Right cardiac atrium (tissue), 5 donors: ENCODE measurements around the gene WASHC2A. TPM values are rescaled to one million over a fixed set of nuclear protein-coding genes. Genes with fewer than 3 reads are reported as not detected.
"Not testable (repeated sequence)": the region's sequence is repeated elsewhere in the genome, so short reads cannot be mapped to it uniquely, and the experiment has no call there.

Experiments used
- ATAC-seq, 2 donors: fragments of 200-7000 bp; cut with Tn5 transposase; one replicate each; pipeline versions ENCODE4 v1.8.0 to v1.9.1; 2020; ENCODE audit warnings: moderate library complexity in 2 of 2, mild to moderate bottlenecking in 1 of 2
- DNase-seq, 3 donors: peaks; one replicate each; pipeline ENCODE4 v3.0.0-alpha.2; 2020
- H3K27ac ChIP-seq: one replicate; pipeline ENCODE4 v1.5.1; 2013; ENCODE audit warnings: mild to moderate bottlenecking, low read length, control low read depth, moderate library complexity
- H3K27me3 ChIP-seq: one replicate; pipeline ENCODE4 v1.6.1; 2013; ENCODE audit not compliant: control insufficient read depth, insufficient read depth
- H3K4me1 ChIP-seq: one replicate; pipeline ENCODE4 v1.6.1; 2013; ENCODE audit warnings: low read length; ENCODE audit not compliant: control insufficient read depth, insufficient read depth
- H3K4me3 ChIP-seq: one replicate; pipeline ENCODE4 v1.5.1; 2013; ENCODE audit warnings: low read length, control low read depth
- H3K9me3 ChIP-seq: one replicate; pipeline ENCODE4 v1.6.1; 2013; ENCODE audit warnings: low read length; ENCODE audit not compliant: control insufficient read depth
- WGBS: extraction: QIAGEN DNeasy Blood & Tissue Kit; methylation state at CpG from one replicate; pipeline ENCODE4 v1.1.7; 2013; 5-methylcytosine and 5-hydroxymethylcytosine counted together
- intact Hi-C, 4 donors: fragments of 100-400 bp; cut with DNase I; formaldehyde crosslinking; loops; one replicate each; pipeline versions ENCODE4 v1.11.0 to v1.14.0; 2022 to 2023
- polyA plus RNA-seq: library from polyadenylated mRNA; stranded (reverse); fragments of 200-250 nt; gene quantifications from one replicate; pipeline ENCODE4 v1.2.3, GENCODE V29; 2013
- total RNA-seq, 4 donors: library from RNA; stranded (reverse); fragmentation: NEBNext Ultra II Directional; extraction: Animal tissue kit (Norgen Biotek cat#: 25700); gene quantifications; one replicate each; pipeline ENCODE4 v1.2.1, GENCODE V29; 2021
- donor health status: healthy with polysubstance abuse.
- donor health status: DM: no; HTN: yes; CAD: no.
- donor health status: DM: no; HTN: no; CAD: no.
- donor health status: DM: no; HTN: yes; CAD: no; lungs with severe emphysema.
- donor health status: DM: yes; HTN: yes; CAD: no.

WASHC2A gene
- total and polyA plus RNA-seq, 5 donors, result 32.8 to 242 (median 102) TPM

DNA sequence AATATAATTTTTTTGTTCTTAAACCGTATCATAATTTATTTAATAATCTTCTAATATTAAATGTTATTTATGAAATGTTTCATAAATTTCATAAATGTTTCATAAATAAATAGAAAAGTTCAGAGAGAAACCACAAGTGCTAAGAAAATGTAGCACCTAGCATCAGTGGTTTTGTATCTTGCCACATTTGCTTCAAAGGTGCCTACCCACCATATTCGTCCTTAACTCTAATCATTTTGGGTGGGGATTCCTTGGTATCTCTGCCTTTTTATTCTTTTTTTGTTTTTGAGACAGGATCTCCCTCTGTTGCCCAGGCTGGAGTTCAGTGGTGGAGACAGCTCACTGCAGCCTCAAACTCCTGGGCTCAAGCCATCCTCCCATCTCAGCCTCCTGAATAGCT lies 7.4 kb downstream of the WASHC2A start:
- H3K27ac ChIP-seq, DNase-seq, intact Hi-C loops, H3K4me3 ChIP-seq, H3K27me3 ChIP-seq, H3K9me3 ChIP-seq, ATAC-seq, H3K4me1 ChIP-seq: not testable (repeated sequence)
- WGBS, result 97% methylated on average over 1 of the region's 2 CpGs

DNA sequence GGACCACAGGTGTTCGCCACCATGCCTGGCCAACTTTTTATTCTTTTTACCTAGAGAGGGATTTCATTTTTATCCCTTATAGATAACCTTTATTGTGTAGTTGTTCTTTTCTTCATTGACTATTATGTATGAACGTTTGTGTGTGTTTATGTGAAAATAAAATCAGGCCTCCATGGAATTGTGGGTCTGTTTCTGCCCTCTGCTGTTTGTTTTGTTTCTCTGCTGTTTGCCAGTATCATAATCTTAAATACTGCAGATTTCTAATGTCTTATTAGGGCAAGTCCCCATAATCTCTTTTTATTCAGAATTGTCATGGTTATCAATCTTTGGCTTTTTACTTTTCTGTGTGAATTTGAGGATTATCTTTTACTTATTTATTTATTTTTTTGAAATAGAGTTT lies 7.8 kb downstream of the WASHC2A start:
- H3K27ac ChIP-seq, H3K27me3 ChIP-seq, DNase-seq, intact Hi-C loops, H3K4me3 ChIP-seq, H3K4me1 ChIP-seq, ATAC-seq, H3K9me3 ChIP-seq: not testable (repeated sequence)
- 56% methylated on average over 2 of the region's 2 CpGs for WGBS

DNA sequence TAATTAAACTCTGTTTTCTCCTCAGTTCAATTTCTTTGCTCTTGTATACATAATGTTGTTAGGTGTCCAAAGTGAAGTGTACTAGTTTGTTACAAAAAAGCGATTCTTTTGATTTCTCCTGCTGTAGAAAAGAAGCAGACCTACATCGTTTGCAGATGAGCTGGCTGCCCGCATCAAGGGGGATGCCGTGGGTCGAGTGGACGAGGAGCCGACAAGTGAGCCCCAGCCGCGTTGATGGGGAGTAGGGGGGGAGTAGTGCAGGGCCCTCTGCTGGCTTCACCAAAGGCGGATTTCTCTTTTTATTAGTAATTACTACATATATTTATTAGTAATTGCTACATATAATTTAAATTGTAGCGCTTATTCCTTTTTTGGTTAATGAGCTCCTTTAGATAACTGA lies 23.6 kb downstream of the WASHC2A start:
- H3K4me3 ChIP-seq, DNase-seq, H3K4me1 ChIP-seq, H3K27ac ChIP-seq, intact Hi-C loops, ATAC-seq, H3K9me3 ChIP-seq, H3K27me3 ChIP-seq: not testable (repeated sequence)
- WGBS, result 88% methylated on average over 8 of the region's 11 CpGs

DNA sequence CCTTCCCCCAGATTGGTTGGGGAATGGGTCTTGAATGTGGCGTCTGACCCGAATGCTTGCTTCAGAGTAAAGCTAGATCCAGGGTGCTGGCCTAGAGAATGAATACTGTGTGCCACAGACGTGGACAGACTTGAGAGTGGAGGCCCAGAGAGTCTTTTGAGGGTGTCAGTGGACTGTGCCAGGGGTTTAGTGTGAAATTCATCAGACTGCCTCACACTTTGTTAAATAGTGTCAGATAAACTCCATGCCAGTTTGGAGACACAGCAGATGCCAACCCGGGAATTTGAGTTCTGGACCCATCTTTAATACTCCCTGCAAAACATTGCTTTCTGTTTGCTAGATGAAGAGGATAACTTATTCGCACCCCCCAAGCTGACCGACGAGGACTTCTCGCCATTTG lies 25.2 kb downstream of the WASHC2A start:
- intact Hi-C loops, H3K4me3 ChIP-seq, H3K27me3 ChIP-seq, DNase-seq, H3K9me3 ChIP-seq, H3K27ac ChIP-seq, H3K4me1 ChIP-seq: not testable (repeated sequence)
- WGBS, result no CpG with 5 or more reads among the region's 8 CpGs
- ATAC-seq, result peak; percentile 69 to 71

DNA sequence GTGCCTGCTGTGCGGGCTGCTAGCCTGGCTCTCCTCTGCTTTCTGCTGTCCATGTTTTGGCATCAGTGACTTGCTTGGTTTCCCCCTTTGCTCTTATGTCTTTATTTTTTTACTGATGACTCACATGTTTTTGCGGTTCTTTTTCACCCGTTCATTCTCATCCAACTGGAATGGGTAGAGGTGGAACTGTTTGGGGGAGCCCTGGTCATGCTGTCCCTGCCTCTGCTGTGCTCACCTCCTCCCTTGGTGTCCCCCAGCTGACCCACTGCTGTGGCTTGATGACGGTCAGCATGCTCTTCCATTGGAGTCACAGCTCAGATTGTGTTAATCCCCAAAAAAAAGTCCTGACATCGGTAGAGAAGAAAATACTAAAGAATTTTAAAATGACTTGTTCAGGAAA lies 26.9 kb downstream of the WASHC2A start:
- DNase-seq, H3K4me3 ChIP-seq, H3K9me3 ChIP-seq, H3K4me1 ChIP-seq, intact Hi-C loops, H3K27ac ChIP-seq, H3K27me3 ChIP-seq, ATAC-seq: not testable (repeated sequence)
- 83% methylated on average over 5 of the region's 5 CpGs for WGBS

DNA sequence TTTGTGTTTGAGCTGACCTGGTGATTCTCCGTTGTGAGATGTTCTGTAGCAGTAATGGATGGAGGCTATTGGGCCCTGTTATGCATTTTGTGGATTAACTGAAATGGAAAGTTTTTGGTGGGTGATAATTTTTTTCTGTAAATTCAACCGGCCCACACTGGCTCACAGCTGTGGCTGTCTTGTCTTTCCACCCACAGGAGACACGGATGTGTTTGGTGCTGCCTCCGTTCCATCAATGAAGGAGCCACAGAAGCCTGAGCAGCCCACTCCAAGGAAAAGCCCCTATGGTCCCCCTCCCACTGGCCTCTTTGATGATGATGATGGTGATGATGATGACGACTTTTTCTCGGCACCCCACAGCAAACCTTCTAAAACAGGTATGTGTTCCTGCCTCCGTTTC lies 27.6 kb downstream of the WASHC2A start:
- H3K27ac ChIP-seq, H3K4me3 ChIP-seq: not testable (repeated sequence)
- WGBS, result 77% methylated on average over 7 of the region's 7 CpGs

DNA sequence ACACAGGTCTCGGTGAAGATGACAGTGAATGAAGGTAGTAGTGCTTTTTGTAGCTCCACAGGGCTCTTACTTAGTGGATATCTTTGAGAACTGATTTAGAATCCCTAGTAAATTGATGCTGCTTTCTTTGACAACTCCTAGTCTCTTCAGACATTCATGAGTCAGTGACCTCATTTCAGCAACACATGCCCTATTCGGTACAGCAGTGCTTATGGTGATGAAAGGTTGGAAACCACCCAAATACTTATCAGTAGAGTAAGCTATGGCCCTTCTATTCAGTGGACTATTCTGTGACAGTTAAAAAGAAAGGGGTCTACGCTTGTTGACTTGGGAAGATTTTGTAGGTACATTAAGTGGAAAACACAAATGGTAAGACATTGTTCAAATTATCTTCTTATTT lies 29.0 kb downstream of the WASHC2A start:
- DNase-seq, H3K9me3 ChIP-seq, H3K27me3 ChIP-seq, H3K27ac ChIP-seq, H3K4me1 ChIP-seq, H3K4me3 ChIP-seq, intact Hi-C loops: not testable (repeated sequence)
- peak; percentile 66 to 74 for ATAC-seq
- WGBS, result 68% methylated on average over 1 of the region's 3 CpGs

More for the DNA sequence above, 27.6 kb downstream of the WASHC2A start:
- H3K27me3 ChIP-seq, DNase-seq, H3K9me3 ChIP-seq, H3K4me1 ChIP-seq, ATAC-seq, intact Hi-C loops: not testable (repeated sequence)

DNA sequence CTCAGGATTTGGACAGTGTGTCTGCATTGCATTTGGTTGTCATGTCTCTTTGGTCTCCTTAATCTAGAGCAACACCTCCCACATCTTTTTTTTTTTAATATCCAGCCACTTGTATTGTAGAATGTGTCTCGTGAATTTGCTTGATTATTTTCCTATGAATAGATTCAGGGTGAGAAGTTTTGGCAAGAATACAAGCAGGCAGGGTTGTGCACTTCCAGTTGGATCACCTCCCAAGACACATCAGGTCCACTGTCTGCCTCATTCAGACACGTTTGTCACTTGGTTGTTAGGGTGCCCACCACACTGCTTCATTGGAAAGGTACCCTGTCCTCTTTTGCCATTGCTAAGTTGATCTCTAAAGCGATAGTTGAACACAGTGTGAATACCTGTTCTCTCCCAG lies 30.9 kb downstream of the WASHC2A start:
- ATAC-seq, result peak; percentile 53 to 58
- DNase-seq, H3K4me1 ChIP-seq, H3K9me3 ChIP-seq, H3K27ac ChIP-seq, H3K27me3 ChIP-seq, H3K4me3 ChIP-seq, intact Hi-C loops: not testable (repeated sequence)
- WGBS, result 58% methylated on average over 2 of the region's 3 CpGs

DNA sequence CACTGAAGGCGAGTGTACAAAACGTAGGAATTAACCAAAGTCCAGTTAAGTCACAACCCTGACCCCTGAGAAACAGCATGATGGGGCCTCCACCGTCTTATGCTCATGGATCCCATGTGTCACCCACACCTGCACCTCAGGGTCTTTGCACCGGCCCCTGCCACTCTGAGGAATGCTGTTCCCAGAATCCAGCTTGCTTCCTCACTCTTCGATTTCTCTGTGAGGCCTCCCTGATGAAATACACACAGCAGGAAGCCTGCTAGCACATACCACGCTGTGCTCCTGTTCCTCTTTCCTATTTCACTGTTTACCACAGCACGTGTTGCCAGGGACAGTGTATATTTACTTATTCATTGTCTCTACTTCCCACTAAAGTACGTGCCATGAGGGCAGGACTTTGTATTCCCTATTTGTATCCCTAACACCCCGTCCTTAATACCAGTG lies 33.4 kb downstream of the WASHC2A start:
- DNase-seq, H3K27me3 ChIP-seq, H3K9me3 ChIP-seq, H3K4me1 ChIP-seq, intact Hi-C loops, H3K27ac ChIP-seq, H3K4me3 ChIP-seq: not testable (repeated sequence)
- WGBS, result 79% methylated on average over 9 of the region's 9 CpGs
- peak; percentile 31 to 56 for ATAC-seq

DNA sequence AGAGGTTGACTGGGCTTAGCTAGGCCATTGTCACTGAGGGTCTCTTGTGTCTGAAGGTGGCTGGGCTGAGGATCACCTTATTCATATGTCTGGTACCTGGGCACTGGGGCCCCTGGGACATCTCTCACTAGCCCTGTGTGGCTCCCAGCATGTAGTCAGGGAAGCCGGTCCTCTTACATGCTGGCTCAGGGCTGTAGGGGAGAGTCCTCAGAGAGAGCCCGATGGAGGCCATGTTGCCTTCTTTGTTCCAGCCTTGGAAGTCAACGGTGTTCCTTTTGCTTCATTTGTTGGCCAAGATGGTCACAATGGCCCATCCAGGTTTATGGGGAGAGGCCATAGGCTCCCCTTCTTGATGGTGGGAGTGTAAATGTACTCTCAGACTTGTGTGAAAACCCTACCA lies 34.0 kb downstream of the WASHC2A start:
- H3K4me3 ChIP-seq, H3K27me3 ChIP-seq, intact Hi-C loops, DNase-seq, H3K4me1 ChIP-seq, H3K9me3 ChIP-seq, H3K27ac ChIP-seq: not testable (repeated sequence)
- peak in 1 of 2 donors; percentile 34 for ATAC-seq
- 98% methylated on average over 3 of the region's 3 CpGs for WGBS

DNA sequence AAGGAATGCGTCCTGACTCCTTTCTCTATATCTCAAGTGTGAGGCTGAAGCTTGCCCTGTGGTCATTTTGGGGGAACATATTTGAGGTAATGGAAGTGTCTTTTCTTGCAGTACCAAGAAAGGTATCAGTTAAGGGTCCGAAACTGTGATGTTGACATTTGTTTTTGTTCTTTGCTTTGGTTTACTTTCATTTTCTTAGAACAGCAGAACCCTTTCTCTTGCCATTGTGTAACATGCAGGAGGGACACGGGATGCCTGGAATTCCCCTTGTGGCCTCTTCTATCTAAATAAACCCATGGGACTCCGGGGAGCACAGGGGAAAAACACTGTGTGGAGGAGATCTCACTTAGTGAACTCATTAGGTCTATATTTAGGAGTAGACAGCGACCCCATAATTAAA lies 34.5 kb downstream of the WASHC2A start:
- H3K4me3 ChIP-seq, H3K27me3 ChIP-seq, H3K4me1 ChIP-seq, H3K9me3 ChIP-seq, intact Hi-C loops, DNase-seq, ATAC-seq, H3K27ac ChIP-seq: not testable (repeated sequence)
- WGBS, result 67% methylated on average over 3 of the region's 5 CpGs

DNA sequence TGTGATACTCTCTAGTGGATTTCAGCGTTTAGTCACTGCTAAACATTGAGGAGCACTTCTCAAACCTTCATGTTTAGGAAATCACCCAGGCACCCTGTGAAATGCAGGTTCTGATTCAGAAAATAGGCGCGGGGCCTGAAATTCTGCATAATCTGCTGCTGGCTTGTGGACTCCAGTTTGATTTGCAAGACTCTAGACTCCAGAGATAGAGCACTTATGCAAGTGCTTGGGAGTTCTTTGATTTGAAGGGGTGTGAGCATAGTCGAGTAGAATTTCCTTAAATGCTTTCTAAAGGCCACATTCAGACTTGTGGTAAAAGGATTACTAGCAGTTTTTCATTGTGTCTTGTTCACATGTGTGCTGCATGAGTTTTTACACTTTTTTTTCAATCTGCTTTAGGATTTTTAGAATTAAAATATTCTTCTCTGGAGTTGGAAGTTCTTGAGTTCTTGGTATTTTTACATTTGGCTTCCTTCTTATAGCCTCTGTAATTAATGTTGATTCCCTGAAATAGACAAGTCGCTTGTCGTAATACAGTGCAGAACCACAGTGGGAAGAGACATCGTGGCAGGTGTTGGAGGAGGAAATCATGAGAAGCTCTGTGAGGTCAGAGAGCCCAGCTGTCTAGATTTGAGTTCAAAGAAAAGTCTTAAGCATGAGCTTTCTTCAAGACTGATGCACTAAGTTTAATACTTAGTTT lies 41.4 kb downstream of the WASHC2A start:
- H3K27ac ChIP-seq, H3K9me3 ChIP-seq, intact Hi-C loops, H3K27me3 ChIP-seq, H3K4me1 ChIP-seq, DNase-seq, H3K4me3 ChIP-seq, ATAC-seq: not testable (repeated sequence)
- WGBS, result 87% methylated on average over 6 of the region's 7 CpGs
